Immature natural killer cell (primary cell): Measurements from ENCODE around the gene LASP1NB.
"Not testable (repeated sequence)": the region's sequence is repeated elsewhere in the genome, so short reads cannot be mapped to it uniquely, and the experiment has no call there.

Source experiments
- DNase-seq, 3 donors: peaks; one replicate each; pipeline ENCODE4 v3.0.0; 2022; ENCODE audit warnings: mixed read lengths in 1 of 3
- H3K27ac Mint-ChIP-seq, 6 donors: one replicate each; pipeline ENCODE4 v1.8.0; 2020; ENCODE audit warnings: mixed read lengths in 6 of 6, mild to moderate bottlenecking in 5 of 6, inconsistent platforms in 4 of 6, moderate library complexity in 3 of 6
- H3K27me3 Mint-ChIP-seq, 3 donors: one replicate each; pipeline ENCODE4 v1.8.0; 2020 to 2021; ENCODE audit warnings: low read depth in 3 of 3, mild to moderate bottlenecking in 3 of 3, mixed read lengths in 3 of 3, moderate library complexity in 3 of 3, inconsistent platforms in 1 of 3
- H3K36me3 Mint-ChIP-seq, 3 donors: one replicate each; pipeline ENCODE4 v1.8.0; 2020; ENCODE audit warnings: mixed read lengths in 3 of 3, inconsistent platforms in 2 of 3, mild to moderate bottlenecking in 2 of 3
- H3K4me1 Mint-ChIP-seq, 2 donors: one replicate each; pipeline ENCODE4 v1.8.0; 2020; ENCODE audit warnings: inconsistent platforms in 2 of 2, mild to moderate bottlenecking in 2 of 2, mixed read lengths in 2 of 2, moderate library complexity in 1 of 2
- H3K4me3 Mint-ChIP-seq, 5 donors: one replicate each; pipeline ENCODE4 v1.8.0; 2020; ENCODE audit warnings: mild to moderate bottlenecking in 5 of 5, mixed read lengths in 5 of 5, inconsistent platforms in 3 of 5, moderate library complexity in 3 of 5
- H3K9me3 Mint-ChIP-seq, 6 donors: one replicate each; pipeline ENCODE4 v1.8.0; 2020; ENCODE audit warnings: mild to moderate bottlenecking in 6 of 6, mixed read lengths in 6 of 6, inconsistent platforms in 4 of 6, moderate library complexity in 3 of 6

LASP1NB gene

GRCh38 chr17:38899421-38899820 lies 26.0 kb upstream of the LASP1NB start:
- Mint-ChIP-seq H3K36me3 (peaks cover 5 to 14% (median 11%) of the 10 kb centered on the region in 3 donors), H3K4me1 (peaks cover 91 to 93% of the 10 kb centered on the region in 2 donors), H3K9me3 (no peaks in the 10 kb centered on the region), H3K27ac (peak overlapping the region; percentile 97 to 99 (median 98)), H3K4me3 (peak overlapping the region; percentile 76 to 91 (median 84)), H3K27me3 (peaks cover 19 to 30% (median 28%) of the 10 kb centered on the region in 3 donors)
- DNase-seq, result no peak

- DNase-seq, result peak; percentile 86 to 88 (median 87)
Observed at GRCh38 chr17:38900978-38901656, 24.3 kb upstream of the LASP1NB start.

GRCh38 chr17:38903404-38903803 lies 22.0 kb upstream of the LASP1NB start:
- H3K4me1 Mint-ChIP-seq, result peaks cover 86 to 93% of the 10 kb centered on the region in 2 donors
- H3K36me3 Mint-ChIP-seq, result peaks cover 7 to 16% (median 14%) of the 10 kb centered on the region in 3 donors
- H3K9me3 Mint-ChIP-seq, result no peaks in the 10 kb centered on the region

More at GRCh38 chr17:38900978-38901656, 24.3 kb upstream of the LASP1NB start:
- H3K27ac Mint-ChIP-seq, result peak overlapping the region; percentile 94 to 99 (median 98)
- H3K36me3 Mint-ChIP-seq, result peaks cover 9 to 15% (median 11%) of the 10 kb centered on the region in 3 donors
- H3K27me3 Mint-ChIP-seq, result peaks cover 18 to 31% (median 28%) of the 10 kb centered on the region in 3 donors
- peaks cover 89 to 94% of the 10 kb centered on the region in 2 donors for H3K4me1 Mint-ChIP-seq
- peak overlapping the region; percentile 74 to 85 (median 82) for H3K4me3 Mint-ChIP-seq
- H3K9me3 Mint-ChIP-seq, result no peaks in the 10 kb centered on the region

DNA sequence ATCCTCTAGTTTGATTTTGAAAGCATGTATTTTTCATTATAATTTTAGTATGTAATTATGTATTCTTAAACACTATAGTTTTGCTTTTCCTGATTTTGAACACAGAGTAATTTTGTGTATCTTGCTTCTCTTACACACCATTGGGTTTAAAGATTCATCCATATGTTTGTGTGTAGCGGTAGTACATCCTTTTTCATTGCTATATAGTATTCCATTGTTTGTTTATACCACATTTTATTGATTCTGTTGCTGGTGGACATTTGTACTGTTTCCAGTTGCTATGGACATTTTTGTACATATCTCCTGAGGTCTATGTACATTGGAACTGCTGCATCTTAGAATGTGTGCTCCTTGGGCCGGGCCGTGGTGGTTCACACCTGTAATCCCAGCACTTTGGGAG lies 20.5 kb upstream of the LASP1NB start:
- Mint-ChIP-seq H3K4me3 (peak overlapping the region in 1 of 5 donors; percentile 14), H3K27ac (peak overlapping the region; percentile 64 to 99 (median 78)), H3K4me1 (peaks cover 83 to 92% of the 10 kb centered on the region in 2 donors), H3K9me3 (no peaks in the 10 kb centered on the region), H3K27me3 (peaks cover 8 to 11% (median 10%) of the 10 kb centered on the region in 3 donors), H3K36me3 (peaks cover 0 to 12% (median 9%) of the 10 kb centered on the region in 3 donors)
- no peak for DNase-seq

More at GRCh38 chr17:38903404-38903803, 22.0 kb upstream of the LASP1NB start:
- H3K27me3 Mint-ChIP-seq, result peaks cover 16 to 26% (median 21%) of the 10 kb centered on the region in 3 donors
- H3K4me3 Mint-ChIP-seq, result peak overlapping the region; percentile 44 to 74 (median 61)
- peak overlapping the region; percentile 91 to 99 (median 98) for H3K27ac Mint-ChIP-seq
- DNase-seq, result no peak

DNA sequence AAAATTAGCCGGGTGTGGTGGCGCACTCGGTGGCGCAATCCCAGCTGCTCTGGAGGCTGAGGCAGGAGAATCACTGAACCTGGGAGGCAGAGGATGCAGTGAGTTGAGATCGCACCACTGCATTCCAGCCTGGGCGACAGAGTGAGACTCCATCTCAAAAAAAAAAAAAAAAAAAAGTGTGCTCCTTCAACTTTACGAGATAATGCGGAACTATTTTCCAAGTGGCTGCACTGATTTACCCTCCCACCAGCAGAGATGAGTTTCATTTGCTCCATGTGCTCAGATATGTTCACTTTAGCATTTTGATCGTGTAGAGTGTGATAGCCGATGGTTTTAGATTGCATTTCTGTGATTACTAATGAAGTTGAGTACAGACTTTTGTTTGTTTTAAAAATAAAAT lies 20.0 kb upstream of the LASP1NB start:
- H3K4me1 Mint-ChIP-seq, result peaks cover 86 to 94% of the 10 kb centered on the region in 2 donors
- H3K27me3 Mint-ChIP-seq, result peaks cover 8 to 10% (median 10%) of the 10 kb centered on the region in 3 donors
- H3K36me3 Mint-ChIP-seq, result peaks cover 0 to 14% (median 9%) of the 10 kb centered on the region in 3 donors
- H3K9me3 Mint-ChIP-seq, result no peaks in the 10 kb centered on the region
- H3K27ac Mint-ChIP-seq, result peak overlapping the region; percentile 77 to 99 (median 80)
- peak overlapping the region in 1 of 5 donors; percentile 10 for H3K4me3 Mint-ChIP-seq
- no peak for DNase-seq

DNA sequence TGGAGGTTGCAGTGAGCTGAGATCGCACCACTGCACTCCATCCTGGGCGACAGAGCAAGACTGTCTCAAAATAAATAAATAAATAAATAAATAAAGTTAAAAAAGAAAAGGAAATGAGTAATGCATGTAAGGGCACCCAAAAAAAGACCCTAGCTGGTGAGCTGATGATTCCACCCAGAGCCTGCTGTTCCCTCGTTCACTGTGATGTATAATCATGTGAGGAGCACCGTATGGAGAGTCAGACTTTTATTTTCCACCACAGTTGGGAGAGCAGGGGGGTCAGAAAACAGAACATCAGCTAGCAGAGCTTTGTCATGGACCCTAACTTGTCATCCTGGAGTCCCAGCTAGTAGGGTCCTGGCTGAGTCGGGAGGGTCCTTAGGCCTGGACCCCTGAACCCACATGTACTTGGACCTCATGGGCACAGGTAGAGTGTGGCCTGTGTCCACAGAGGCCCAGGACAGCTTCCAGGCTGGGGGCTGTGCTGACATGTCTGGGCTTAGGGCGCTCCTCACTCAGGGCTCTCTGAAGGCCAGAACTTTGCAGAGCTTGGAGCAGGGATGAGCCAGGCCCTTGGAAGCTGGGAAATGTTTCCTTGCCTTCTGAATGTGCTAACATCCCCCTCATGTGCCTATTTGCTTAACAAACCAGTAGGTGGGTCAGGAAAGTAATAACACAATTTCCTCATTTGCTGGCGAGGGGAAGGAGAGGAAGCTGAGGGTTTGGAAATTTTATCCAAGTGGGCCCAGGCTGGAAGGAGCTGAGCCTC lies 18.8 kb upstream of the LASP1NB start:
- Mint-ChIP-seq H3K4me1 (peaks cover 81 to 90% of the 10 kb centered on the region in 2 donors), H3K27me3 (peaks cover 0 to 6% (median 3%) of the 10 kb centered on the region in 3 donors), H3K36me3 (peaks cover 0 to 14% (median 9%) of the 10 kb centered on the region in 3 donors), H3K4me3 (peak overlapping the region in 1 of 5 donors; percentile 36), H3K27ac (peak overlapping the region; percentile 79 to 91 (median 84)), H3K9me3 (no peaks in the 10 kb centered on the region)
- DNase-seq, result no peak

DNA sequence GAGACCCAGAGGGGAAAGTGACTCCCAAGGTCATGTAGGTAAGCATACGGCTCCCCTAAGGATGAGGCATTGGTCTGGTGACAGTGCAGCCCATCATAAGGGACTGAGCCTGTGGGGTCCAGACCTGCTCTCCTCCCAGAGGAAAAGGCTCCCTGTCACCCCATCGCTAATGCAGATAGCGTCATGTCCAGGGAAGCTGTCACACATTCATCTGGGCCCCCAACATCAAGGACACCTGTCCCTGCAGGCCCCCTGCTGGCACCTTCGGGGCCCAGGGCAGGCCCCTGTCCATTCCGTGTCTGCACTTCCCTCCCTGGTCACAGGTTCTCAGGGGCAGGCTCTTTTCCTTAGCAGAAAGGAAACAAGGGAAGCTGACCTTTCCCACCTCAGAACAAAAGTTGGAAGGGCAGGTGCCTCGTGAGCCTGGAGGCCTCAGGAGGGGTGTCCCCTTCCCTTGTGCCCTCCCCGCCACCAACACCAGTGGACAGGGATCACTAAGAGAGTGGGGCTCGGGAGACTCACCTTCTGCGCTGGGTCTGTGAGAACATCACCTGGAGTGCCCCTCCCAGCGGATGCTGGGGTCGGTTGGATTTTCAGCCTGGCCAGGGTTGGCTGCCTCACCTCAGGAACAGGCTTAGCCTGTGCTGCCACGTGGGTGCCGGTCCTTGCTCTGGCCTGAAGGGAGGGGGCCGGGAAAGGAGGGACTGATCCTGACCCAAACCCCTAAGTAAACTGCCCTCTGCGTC lies 17.3 kb upstream of the LASP1NB start:
- Mint-ChIP-seq H3K27ac (peak overlapping the region; percentile 79 to 91 (median 84)), H3K27me3 (peaks cover 0 to 6% (median 3%) of the 10 kb centered on the region in 3 donors), H3K9me3 (no peaks in the 10 kb centered on the region), H3K36me3 (peaks cover 0 to 14% (median 9%) of the 10 kb centered on the region in 3 donors), H3K4me1 (peaks cover 82 to 92% of the 10 kb centered on the region in 2 donors), H3K4me3 (no peak overlapping the region)
- DNase-seq, result no peak

DNA sequence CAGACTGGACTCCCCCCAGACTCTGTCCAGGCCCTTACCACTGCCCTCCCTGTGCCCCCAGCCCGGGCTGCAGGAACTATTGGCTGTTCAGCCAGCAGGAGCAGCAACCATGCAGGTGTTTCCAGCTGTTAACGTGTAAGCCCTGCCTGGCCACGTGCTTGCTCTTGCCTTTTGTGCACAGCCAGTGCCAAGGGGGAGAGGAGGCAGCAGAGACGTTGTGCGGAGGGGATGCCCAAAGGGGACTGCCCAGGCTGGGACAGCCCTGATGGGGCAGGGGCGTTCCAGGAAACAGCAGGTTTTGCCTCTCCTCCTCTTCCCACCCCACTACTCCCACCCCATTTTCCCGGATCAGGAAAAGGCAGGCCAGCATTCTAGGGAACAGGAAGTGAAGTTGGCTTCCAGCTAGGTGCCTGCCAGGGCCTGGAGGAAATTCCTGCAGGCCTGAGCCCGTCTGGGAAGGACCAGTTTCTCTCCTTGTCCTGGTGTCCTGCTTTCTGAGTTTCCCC lies 16.7 kb upstream of the LASP1NB start:
- DNase-seq, result no peak
- Mint-ChIP-seq H3K4me1 (peaks cover 82 to 92% of the 10 kb centered on the region in 2 donors), H3K36me3 (peaks cover 0 to 11% (median 9%) of the 10 kb centered on the region in 3 donors), H3K27ac (peak overlapping the region; percentile 66 to 79 (median 72)), H3K4me3 (peak overlapping the region in 1 of 5 donors; percentile 10), H3K9me3 (no peaks in the 10 kb centered on the region), H3K27me3 (peaks cover 0 to 6% (median 3%) of the 10 kb centered on the region in 3 donors)

DNA sequence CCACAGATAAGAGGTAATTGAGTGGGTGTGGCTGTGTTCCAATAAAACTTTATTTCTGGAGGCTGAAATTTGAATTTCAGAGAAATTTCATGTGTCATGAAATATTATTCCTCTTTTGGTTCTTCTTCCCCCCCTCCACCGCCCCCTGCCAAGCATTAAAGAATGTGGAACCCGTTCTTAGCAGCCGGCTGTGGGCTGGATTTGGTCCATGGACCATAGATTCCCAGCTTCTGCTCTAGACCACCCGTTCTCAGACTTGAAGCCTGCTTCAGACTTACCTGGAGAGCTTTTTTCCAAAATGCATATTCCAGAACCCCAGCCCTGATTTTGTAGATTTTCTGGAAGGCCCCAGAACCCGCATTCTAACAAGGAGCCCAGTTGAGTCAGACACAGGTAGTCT lies 15.1 kb upstream of the LASP1NB start:
- peaks cover 86 to 90% of the 10 kb centered on the region in 2 donors for H3K4me1 Mint-ChIP-seq
- peaks cover 0 to 6% (median 6%) of the 10 kb centered on the region in 3 donors for H3K27me3 Mint-ChIP-seq
- no peak for DNase-seq
- H3K4me3 Mint-ChIP-seq, result peak overlapping the region in 1 of 5 donors; percentile 39
- peak overlapping the region; percentile 49 to 89 (median 78) for H3K27ac Mint-ChIP-seq
- no peaks in the 10 kb centered on the region for H3K9me3 Mint-ChIP-seq
- H3K36me3 Mint-ChIP-seq, result peaks cover 0 to 13% (median 13%) of the 10 kb centered on the region in 3 donors

- Mint-ChIP-seq H3K36me3 (peaks cover 4 to 21% (median 14%) of the 10 kb centered on the region in 3 donors), H3K27ac (peak overlapping the region; percentile 45 to 91 (median 85)), H3K27me3 (peaks cover 0 to 6% (median 5%) of the 10 kb centered on the region in 3 donors), H3K4me1 (peaks cover 87 to 90% of the 10 kb centered on the region in 2 donors), H3K4me3 (no peak overlapping the region), H3K9me3 (no peaks in the 10 kb centered on the region)
- DNase-seq, result no peak
Observed at GRCh38 chr17:38911081-38911730, 14.2 kb upstream of the LASP1NB start.

GRCh38 chr17:38911731-38912081 lies 13.7 kb upstream of the LASP1NB start:
- DNase-seq, H3K27me3 Mint-ChIP-seq, H3K9me3 Mint-ChIP-seq: not testable (repeated sequence)
- Mint-ChIP-seq H3K4me3 (peak overlapping the region in 1 of 5 donors; percentile 0), H3K27ac (peak overlapping the region; percentile 85 to 91 (median 86)), H3K36me3 (peaks cover 4 to 22% (median 14%) of the 10 kb centered on the region in 3 donors), H3K4me1 (peaks cover 86 to 87% of the 10 kb centered on the region in 2 donors)

- Mint-ChIP-seq H3K4me1 (peaks cover 85 to 87% of the 10 kb centered on the region in 2 donors), H3K9me3 (no peaks in the 10 kb centered on the region), H3K36me3 (peaks cover 10 to 26% (median 16%) of the 10 kb centered on the region in 3 donors), H3K4me3 (peak overlapping the region in 4 of 5 donors; percentile 21 to 76 (median 41)), H3K27ac (peak overlapping the region; percentile 85 to 93 (median 88)), H3K27me3 (peaks cover 5 to 9% (median 8%) of the 10 kb centered on the region in 3 donors)
- DNase-seq, result no peak
Observed at GRCh38 chr17:38912221-38912813, 13.1 kb upstream of the LASP1NB start.
